ENCODE measurements around the gene ZBTB46.
"Not testable (repeated sequence)": the region's sequence is repeated elsewhere in the genome, so short reads cannot be mapped to it uniquely, and the experiment has no call there.

The ZBTB46 gene

DNA sequence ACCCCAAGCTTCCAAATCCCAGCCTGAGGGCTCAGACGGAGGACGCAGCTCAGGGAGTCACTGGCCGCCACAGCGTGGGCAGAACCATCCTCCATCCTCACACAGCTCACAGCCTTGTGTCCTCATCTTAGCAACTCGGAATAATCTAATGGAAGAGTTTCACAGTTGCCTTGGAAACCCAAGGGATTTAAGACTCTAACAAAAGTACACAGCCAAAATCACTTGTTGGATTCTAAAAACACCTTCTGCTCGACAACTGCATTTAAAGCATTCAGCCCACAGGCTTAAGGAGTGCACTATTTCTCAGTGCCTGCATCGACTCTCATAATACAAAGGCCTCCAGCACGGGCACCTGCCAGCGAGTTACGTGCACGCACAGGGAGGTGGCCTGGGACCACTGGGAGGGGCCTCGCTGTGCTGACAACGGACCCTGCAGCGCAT lies 45.4 kb downstream of the ZBTB46 start:
- no peak for DNase-seq

DNA sequence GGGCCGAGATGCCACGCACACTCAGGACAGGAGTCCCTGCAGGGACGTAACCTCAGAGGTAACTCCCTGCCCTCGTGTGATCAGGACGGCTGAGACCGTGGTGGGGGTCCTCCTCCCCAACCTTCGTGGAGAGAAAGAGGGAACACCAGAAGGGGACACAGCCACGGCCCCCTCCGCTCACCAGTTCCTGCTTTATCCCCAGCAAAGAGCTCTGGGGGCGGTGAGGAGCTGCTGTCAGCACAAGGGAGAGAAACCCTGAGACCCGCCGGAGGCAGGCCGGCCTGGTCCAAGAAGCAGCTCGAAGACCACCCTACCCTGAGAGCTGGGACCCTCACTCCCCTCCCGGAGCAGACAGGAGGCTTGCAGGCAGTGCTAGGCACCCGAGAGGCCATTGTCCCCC lies 47.1 kb downstream of the ZBTB46 start:
- no peak for DNase-seq

DNA sequence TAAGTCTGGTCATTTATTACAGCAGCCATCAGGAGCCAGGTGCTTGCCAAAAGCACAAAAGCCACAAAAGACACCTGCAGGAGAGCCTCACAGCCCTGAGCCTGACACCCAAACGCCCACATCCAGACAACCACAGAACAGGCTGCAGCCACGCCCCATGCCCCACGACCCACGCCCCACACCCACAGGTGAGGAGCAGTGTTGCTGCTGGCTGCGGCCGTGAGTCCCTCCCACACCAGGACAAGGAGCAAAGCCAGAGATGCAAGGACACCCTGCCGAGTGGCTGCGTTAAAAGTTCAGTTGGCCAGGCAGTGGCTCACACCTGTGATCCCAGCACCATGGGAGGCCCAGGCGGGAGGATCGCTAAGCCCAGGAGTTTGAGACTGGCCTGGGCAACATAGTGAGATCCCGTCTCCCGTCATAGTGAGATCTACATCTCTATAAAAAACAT lies 48.5 kb downstream of the ZBTB46 start:
- DNase-seq: no peak

DNA sequence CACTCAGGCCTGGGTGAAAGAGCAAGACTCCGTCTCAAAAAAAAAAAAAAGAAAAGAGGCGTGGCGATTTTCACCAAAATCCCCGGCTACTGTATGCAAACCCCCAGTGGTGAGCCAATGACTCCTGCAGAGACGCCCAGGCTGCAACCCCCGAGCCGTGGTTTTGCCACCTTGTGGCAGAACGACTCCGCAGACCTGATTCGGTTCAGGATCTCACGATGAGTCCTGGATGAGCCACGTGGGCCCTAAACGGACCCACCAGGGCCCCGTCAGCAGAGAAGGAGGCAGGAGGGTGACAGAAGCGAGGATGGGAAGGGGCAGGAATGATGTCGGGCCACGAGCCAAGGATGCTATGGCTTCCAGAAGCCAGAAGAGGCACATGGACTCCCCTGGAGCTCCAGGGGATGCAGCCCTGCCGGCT lies 49.0 kb downstream of the ZBTB46 start:
- DNase-seq: peak; percentile 86

DNA sequence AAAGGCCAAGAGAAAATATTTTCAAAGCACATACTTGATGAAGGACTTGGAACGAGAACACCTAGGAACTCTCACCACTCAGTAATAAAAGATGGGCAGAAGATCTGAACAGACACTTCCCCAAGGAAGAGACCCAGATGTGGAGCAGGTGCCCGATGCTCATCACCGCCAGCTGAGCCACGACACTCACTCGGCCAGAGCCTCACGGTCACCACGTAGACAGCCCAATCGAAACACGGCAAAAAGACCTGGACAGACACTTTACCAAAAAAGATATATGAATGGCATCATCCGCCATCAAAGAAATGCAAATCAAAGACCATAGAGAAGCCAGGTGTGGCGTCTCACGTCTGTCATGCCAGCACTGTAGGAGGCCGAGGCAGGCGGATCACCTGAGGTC lies 49.9 kb downstream of the ZBTB46 start:
- DNase-seq: no peak

DNA sequence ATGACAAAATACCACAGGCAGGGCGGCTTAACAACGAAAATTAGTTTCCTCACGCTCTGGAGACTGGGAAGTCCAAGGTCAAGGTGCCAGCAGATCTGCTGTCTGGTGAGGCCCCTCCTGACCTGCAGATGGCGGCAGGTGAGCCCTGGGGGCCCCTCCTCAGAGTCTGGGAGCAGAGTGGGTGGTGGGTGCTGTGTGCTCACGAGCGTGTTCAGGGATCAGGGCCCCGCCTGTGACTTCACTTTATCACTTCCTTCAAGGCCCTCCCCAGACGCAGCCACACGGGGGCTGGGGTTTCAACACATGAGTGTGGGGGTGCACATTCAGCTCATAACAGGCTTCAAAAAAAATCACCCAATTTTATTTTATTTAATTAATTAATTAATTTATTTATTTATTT lies 52.2 kb downstream of the ZBTB46 start:
- no peak for DNase-seq

DNA sequence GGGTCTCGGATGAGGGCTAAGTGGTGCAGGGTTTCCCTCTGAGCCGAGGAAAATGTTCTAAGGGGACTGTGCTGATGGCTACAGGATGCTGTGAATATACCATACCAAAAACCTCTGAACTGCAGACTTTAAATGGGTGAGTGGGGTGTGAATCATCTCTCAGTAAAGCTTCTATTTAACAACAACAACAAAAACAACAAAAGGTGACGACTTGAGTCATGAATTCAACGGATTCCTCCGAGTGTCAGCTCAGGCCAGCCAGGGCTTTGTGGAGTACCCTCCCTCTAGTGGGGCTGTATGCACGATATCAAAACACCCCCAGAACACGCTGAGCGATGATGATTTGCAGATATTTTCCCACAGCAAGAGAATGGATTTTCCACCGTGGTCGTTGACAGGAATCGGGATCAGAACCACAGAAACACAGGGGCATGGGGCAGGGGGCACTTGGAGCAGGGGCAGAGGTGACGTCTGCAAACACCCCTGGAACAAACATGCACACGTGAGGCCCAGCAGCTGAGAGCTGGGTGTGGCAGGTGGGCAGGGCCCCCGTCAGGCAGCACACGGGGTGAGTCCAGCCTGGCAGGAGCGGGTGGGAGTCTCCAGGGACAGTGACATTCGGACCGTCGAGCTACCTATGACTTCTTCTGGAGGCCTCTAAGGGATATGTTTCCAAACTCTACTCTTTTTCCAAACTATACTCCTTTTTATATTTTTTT lies 52.9 kb downstream of the ZBTB46 start:
- no peak for DNase-seq

DNA sequence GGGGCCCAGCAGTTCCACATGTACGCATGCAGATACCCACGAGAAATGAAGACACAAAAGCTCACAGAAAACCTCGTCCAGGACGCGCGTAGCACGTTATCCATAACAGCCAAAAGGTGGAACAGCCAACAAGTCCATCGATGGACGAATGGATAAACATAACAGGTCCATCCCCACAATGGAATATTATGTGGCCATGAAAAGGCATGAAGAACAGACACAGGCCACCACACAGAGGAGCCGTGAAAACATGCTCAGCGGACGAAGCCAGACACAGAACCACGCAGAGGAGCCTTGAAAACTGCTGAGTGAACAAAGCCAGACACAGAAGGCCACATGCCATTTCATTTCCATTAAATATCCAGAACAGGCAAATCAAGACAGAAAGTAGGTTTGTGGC lies 53.5 kb downstream of the ZBTB46 start:
- no peak for DNase-seq

DNA sequence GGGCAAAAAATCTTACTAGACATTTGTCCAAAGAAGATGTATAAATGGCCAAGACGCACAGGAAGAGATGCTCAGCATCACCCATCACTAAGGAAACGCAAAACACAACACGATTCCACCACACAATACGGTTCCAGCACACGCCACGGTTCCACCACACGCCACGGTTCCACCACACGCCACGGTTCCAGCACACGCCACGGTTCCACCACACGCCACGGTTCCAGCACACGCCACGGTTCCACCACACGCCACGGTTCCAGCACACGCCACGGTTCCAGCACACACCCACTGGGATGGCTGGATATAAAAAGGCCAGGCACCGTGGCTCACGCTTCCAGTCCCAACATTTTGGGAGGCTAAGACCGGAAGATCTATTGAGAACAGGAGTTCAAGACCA lies 54.2 kb downstream of the ZBTB46 start:
- not testable (repeated sequence) for DNase-seq

DNA sequence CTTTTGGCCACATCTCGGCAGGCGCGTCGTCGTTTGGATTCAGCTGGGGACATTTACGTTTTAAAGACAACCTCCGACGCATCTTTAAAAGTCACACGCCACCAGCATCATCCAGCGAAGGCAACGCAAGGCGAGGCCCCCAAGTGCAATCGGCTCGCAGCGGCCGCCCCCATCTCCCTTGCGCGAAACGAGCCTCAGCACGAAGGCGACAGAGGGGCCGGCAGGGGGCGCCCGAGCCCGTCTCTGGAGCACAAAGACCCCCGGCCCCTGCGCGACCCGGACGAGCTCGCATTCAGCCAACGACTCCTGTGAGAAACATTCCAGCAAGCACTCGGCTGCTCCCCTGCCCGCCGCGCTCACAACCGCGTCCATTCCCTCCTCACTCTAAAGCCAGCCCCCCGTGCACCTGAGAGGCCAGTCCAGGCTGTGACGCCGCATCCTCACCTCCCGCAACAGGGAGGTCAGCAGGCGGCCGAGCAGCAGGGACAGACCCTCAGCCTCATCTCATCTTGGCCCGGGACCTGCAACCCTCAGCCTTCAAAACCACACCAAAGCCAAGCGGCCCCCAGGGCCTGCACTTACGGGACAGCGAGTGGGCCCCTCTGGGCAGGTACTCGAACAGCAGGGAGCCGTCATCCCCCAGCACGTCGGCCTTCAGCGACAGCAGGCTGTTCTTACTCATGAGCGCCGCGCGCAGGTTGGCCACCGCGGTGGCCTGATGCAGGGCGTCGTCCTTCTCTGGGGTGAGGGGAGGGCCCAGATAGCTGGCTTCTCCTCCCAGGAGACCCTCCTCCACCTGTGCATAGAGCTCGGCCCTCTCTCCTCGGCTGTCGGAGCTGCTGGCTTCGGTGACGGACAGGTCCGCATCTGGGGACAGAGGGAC lies 55.7 kb downstream of the ZBTB46 start:
- peak; percentile 24 for DNase-seq

DNA sequence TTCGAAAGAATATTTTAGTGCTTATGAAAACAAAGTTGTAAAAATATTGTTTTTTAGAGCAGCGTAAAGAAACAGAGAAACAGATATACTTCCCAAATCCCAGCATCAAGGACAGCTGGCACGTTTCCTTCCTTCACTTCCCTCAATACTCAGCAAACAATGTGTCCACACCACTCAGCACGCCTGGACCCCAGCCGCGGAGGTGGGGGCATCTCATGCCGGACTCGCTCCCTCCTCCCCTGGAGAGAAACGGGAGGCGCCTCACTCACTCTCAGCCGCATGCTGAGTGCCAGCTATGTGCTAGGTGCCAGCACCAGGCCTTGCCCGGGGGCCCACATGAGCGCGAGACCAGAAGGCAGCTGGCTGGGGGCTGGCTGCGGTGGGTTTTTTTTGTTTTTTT lies 56.8 kb downstream of the ZBTB46 start:
- DNase-seq: no peak

DNA sequence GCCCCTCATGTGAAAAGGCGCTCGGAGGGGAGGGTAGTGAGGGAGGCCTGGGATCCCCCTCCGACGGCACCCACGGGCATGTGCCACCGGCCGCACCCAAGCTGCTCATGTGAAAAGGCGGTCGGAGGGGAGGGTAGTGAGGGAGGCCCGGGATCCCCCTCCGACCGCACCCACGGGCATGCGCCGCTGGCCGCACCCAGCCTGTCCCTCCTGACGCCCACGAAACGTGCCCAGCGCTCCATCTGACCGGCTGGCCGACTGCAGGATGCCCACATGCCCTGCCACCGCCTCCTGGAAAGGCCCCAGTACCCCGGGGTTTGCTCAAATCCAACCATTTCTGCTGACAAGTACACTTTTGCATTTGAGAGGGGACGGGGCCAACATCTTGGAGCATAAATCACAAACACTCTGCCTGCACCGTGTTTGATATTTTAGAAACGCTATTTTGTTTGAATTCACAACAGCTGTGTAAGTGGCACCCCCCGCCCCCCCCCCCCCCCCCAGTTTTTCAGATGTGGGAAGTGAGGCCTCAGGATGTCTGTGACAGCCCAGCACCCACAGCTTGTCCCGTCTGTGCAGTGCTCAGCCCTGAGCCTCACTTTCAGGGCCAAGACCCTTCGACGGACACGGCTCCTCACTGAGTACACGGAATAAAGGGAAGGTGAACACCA lies 57.4 kb downstream of the ZBTB46 start:
- DNase-seq: no peak

DNA sequence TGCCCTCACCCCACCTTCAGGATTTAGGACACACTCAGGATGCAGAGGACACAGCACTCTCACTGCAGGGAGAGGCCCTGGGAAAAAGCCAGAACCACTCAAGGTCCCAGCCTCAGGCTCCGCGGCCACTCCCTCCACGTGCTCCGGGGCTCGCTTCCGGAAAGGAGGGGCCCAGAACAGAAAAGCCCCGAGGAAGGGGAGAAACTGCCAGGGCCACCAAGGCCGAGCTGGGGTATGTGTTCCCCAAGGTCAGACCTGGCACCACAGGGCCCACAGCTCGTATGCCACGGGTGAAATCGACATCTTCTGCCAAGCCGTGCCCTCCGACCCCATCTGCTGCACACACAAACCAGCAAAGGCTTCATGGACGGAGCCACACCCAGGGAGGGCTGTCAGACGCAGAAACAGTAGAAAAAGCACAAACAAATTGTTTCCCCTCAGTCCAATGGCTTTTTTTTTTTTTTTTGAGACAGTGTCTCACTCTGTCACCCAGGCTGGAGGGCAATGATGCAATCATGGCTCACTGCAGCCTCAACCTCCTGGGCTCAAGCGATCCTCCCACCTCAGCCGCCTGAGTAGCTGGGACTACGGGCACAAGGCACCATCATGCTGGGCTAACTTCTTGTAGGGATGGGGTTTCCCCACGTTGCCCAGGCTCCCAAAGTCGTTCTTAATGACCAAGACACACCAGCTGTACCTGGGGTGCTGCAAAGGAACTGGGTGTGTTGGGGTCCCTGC lies 58.1 kb downstream of the ZBTB46 start:
- DNase-seq: no peak

DNA sequence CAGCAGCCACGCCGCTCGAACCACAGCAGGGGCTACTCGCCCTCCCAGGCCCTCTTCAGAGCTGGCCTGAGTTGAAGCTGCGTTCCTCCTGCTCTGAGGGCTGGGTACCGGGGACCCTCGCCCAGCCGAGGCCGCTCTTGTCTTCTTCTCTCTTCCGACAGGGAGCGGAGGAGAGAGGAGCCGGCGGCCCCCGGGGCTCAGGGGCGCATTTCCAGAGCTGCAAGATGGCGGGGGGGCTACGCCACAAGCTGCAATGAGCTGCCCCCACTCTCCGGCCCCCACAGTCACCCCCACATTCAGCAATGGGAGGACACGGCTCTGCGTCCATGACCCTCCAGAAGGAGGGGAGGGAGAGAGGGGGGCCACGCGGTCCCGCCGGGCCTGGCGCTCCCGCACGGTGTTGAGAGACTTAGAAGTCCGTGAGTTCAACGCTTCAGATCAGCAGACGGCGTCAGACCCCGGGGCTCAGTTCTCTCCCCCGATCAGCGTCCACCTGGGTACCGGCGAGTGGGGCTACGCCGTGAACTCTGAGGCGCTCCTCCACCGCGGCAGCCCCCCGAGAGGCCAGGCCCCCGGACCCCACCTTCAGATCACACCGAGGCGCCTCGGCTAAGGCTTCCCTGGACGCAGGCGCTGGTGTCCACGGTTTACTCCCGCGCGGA lies 59.9 kb downstream of the ZBTB46 start:
- no peak for DNase-seq

DNA sequence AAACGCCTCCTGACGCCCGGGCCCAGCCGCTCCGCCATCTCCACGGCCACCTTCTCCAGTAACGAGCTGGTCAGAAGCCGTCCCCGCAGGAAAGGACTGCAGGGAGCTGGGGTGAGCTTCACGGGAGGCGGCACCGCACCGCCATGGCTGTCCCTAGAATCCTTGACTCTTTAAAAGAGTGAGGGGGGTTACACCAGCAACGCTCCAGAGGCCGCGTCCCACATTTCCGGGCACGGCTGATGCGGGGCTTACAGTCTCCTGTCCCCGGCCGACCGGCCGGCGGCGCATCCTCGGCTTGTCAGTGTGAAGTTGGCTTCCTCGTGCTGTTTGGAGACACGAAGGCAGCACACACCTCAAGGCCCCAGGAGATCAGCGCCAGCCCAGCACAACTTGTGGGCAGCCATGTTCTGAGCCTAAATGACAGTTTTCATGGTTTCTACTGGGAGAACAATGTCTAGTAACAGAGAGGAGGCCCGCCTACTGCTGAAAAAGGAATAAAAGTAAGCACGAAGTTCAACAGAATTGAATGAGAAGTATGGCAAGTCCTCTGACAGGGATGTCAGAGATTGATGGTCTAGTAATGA lies 61.1 kb downstream of the ZBTB46 start:
- DNase-seq: no peak

DNA sequence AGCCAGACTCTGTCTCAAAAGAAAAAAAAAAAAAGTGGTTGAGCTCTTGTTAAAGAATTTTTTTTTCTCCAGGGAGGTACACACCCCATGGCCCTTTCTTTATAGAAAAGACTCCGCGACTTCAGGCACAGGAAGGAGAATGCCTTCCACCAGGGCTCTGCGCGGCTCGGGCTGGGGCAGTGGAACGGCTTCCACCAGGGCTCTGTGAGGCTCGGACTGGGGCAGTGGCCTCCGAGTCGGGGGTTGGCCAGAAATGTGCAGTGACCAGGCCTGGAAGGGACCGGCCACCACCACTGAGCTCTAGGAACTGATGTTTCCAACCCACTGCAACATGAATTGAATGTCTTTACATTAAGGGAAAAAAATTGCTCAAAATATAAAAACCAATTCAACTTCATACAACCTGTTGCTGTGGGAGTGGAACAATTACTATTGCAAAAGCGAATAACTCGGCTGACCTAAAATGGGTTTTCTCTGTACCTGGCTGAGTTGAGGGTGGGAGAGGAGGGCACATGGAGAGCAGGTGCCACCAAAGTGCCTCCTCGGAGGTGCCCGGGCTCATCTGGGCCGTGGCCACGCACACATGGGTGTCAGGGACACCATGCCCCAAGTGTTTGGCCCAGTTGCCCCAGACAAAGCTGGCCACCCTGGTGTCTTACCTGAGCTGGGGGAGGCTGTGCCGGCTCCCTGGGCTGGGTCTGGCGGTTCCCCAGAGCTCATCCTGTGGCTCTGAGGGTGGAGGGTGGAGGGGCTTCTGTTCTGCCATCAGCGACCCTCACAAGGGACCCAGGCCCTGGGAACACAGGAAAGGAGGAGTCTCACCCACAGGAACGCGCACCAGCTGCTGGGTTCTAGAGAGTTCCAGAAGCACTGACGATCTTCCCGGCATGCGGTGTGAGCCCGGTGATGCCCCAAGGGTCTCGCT lies 62.2 kb downstream of the ZBTB46 start:
- no peak for DNase-seq

DNA sequence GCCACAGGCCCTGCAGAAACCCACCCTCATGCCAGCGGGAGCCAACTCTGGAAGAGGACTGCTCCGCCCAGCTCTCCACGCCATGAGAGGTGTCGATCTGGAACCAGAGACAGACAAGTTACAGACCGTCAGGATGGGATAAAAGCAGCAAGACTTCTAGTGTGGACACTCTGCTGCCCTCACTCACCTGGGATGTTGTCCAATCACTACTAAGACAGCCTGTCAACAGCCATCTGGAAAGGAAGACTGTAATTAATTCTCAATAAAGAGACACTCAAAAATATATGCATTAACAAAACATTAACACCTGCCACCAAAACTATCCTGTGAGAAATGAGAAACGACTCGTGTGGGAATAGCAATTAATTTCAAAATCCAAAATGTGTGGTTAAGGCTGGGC lies 63.2 kb downstream of the ZBTB46 start:
- no peak for DNase-seq

DNA sequence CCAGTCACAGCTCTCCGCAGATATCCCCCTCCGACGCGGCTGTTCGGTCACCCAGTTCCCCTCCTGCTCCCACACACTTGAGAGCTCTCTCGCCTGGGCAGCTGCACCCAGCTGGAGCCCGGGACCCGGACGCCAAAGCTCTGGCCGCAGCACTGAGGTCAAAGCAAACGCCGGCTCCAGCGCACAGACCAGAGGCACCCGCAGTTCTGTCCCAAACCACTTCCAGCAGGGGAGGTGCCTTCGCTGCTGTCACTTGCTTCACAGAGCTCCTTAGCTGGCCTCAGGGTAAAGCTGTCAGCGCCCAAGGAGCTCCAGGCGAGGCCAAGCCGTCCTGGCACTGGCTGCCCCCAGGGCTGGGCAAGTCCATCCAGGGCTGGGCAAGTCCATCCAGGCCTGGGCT lies 63.6 kb downstream of the ZBTB46 start:
- DNase-seq: no peak

DNA sequence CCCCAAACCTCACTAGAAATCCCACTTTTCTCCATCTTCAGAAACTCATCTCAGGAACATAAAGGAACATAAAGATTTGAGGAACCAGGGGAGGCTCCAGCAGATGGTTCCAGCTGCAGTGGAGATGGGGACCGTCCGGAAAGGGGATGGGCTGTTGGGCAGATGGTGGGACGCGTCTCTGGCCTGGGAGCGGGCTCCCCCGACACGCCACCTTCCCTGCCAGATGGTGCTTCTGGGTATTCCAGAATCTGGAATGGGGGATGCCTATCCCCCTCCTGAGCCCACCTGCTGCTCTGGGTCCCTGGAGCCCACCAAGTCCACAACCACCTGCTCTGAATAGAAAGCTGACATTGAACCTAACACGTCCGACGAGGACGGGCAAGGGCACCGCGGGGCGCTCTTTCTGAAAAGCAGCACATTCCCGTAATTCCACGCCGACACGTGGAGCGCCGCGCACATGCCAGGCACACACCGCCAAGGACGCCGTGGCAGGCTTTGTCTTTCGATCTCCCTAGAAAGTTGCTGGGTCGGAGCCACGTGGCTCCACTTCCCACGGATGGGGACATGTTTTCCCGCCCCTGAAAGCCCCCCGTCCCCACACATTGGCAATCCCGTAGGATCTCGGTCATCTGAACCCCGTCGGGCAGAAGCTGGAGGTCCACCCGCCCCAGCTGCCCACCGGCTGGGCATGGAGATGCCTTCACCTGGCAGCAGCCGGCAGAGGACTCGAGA lies 64.2 kb downstream of the ZBTB46 start:
- DNase-seq: no peak

DNA sequence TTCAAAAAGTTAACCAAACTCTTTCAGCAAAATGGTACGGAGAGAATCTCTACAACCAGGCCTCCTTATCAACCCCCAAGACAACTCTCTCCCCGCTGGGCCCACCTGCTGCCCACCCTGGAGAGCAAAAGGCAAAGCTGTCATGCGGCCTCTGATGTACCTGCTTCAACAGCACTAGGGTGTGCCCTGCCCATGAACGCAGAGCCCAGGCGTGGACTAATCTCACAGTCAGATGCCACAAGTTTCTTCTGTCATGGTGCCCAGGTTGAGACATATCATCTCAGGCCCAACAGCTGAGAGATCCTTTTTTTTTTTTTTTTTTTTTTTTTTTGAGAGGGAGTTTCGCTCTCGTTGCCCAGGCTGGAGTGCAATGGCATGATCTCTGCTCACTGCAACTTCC lies 65.2 kb downstream of the ZBTB46 start:
- DNase-seq: no peak

Measured in CD4-positive, alpha-beta T cell treated with Interleukin-17A for 1 hour (primary cell).